Choroid plexus epithelial cell (primary cell): ENCODE results near the gene SLC36A2.
"Not testable (repeated sequence)": the region's sequence is repeated elsewhere in the genome, so short reads cannot be mapped to it uniquely, and the experiment has no call there.

Source experiments
- DNase-seq: peaks from one replicate; pipeline ENCODE4 v3.0.0-alpha.2; 2010; ENCODE audit warnings: low read depth
- H3K4me3 ChIP-seq: 2 replicates; pipeline ENCODE4 v1.5.1; 2011; ENCODE audit warnings: low read depth, mild to moderate bottlenecking, control low read depth, low read length, moderate library complexity
- TF ChIP-seq, protein P1 (sequence below): conservative IDR thresholded peaks from 2 replicates; pipeline ENCODE4 v1.5.1; 2011; ENCODE audit warnings: low read depth, mild to moderate bottlenecking, control low read depth, inconsistent platforms, low read length, moderate library complexity

The SLC36A2 gene

DNA sequence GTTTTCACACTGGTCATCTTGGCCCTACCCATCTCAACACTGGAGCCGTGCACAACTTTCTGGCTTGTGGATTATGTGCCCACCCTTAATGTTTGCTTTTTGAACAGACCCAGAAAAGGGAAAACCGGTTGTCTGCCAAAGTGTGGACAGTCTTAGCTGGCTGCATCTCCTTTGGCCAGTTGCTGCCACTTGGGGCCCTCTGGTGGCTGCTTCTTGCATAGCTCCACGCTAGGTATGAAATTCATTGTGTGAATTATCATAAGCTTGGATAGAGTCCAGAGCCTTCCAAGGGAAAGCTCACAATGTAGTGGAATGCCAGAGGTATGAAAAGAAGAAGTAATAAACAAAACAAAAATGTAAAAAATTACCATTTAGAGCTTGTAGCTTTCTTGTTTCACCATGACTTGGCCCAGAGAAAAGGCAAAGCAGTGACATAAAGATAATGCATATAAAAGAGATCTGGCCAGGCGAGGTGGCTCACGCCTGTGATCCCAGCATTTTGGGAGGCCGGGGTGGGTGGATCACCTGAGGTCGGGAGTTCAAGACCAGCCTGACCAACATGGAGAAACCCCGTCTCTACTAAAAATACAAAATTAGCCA is 31.3 kb downstream of the SLC36A2 start:
- DNase-seq, result peak; percentile 87
- H3K4me3 ChIP-seq, result no peak overlapping the region
- TF ChIP-seq, protein P1, sequence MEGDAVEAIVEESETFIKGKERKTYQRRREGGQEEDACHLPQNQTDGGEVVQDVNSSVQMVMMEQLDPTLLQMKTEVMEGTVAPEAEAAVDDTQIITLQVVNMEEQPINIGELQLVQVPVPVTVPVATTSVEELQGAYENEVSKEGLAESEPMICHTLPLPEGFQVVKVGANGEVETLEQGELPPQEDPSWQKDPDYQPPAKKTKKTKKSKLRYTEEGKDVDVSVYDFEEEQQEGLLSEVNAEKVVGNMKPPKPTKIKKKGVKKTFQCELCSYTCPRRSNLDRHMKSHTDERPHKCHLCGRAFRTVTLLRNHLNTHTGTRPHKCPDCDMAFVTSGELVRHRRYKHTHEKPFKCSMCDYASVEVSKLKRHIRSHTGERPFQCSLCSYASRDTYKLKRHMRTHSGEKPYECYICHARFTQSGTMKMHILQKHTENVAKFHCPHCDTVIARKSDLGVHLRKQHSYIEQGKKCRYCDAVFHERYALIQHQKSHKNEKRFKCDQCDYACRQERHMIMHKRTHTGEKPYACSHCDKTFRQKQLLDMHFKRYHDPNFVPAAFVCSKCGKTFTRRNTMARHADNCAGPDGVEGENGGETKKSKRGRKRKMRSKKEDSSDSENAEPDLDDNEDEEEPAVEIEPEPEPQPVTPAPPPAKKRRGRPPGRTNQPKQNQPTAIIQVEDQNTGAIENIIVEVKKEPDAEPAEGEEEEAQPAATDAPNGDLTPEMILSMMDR, result peak; percentile 98

DNA sequence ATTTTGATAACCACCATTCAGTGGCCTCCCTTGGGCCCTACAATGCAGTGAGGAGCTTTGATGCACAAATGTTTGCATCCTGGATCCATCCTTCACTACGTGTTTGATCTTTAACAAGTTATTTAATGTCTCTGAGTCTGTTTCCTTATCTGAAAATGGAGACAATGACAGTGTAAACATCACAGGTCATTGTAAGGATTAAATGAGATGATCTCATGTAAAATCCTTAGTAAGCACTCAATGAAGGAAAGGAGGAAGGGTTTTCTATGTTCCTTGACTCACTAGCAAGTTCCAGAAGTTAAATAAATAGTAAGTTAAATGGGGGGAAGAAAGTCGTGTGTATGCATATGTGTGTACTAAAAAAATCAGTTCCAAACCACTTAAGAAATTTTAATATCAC is 34.0 kb downstream of the SLC36A2 start:
- H3K4me3 ChIP-seq, result no peak overlapping the region
- TF ChIP-seq, protein P1, result no peak
- no peak for DNase-seq

DNA sequence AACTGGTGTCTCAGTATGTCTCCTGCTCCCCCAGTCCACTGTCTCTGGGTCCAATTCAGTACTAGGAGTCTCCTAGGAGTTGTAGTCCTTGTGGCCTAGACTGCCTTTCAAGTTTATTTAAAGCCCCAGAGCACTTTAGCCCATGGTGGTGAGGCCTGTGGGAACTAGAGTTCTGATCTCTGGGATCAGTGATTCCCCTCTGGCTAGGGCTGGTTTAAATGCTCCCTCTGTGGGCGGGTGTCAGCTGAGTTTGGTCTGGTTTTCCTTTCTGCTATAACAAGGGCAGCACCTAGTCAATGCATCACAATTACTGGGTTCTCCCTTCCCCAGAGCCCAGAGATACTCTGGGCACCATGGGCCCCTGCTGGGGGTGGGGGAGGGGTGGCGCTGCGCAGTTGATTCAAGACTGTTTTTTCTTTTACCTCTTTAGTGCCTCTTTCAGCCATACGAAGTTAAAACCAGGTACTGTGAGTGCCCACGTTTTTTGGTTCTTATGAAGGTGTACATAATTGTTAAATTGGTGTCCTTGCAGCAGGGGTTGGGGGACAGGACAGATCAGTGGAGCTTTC is 34.5 kb downstream of the SLC36A2 start:
- DNase-seq, result no peak
- TF ChIP-seq, protein P1, result no peak
- no peak overlapping the region for H3K4me3 ChIP-seq

DNA sequence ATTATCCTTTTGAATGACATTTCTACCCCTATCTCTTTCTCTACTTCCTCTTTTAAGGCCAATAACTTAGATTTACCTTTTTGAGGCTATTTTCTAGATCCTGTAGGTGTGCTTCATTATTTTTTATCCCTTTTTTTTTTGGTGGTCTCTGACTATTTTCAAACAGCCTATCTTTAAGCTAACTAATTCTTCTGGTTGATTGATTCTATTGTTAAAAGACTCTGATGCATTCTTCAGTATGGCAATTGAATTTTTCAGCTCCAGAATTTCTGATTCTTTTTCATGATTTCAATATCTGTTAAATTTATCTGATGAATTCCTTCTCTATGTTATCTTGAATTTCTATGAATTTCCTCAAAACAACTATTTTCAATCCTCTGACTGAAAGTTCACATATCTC is 36.4 kb downstream of the SLC36A2 start:
- DNase-seq, result no peak
- no peak overlapping the region for H3K4me3 ChIP-seq
- TF ChIP-seq, protein P1, result no peak

DNA sequence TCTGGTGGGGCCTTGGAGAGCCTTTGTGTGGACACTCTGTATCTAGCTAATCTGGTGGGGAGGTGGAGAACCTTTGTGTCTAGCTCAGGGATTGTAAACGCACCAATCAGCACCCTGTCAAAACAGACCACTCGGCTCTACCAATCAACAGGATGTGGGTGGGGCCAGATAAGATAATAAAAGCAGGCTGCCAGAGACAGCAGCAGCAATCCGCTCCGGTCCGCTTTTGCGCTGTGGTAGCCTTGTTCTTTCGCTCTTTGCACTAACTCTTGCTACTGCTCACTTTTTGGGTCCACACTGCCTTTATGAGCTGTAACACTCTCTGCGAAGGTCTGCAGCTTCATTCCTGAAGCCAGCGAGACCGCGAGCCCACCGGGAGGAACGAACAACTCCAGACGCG is 37.5 kb downstream of the SLC36A2 start:
- DNase-seq, result not testable (repeated sequence)

DNA sequence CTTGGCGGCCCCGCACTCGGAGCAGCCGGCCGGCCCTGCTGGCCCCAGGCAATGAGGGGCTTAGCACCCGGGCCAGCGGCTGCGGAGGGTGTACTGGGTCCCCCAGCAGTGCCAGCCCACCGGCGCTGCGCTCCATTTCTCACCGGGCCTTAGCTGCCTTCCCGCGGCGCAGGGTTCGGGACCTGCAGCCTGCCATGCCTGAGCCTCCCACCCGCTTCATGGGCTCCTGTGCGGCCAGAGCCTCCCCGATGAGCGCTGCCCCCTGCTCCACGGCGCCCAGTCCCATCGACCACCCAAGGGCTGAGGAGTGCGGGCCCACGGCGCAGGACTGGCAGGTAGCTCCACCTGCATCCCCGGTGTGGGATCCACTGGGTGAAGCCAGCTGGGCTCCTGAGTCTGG is 38.1 kb downstream of the SLC36A2 start:
- not testable (repeated sequence) for H3K4me3 ChIP-seq, DNase-seq

More for the DNA sequence above, 37.5 kb downstream of the SLC36A2 start:
- H3K4me3 ChIP-seq, result not testable (repeated sequence)

DNA sequence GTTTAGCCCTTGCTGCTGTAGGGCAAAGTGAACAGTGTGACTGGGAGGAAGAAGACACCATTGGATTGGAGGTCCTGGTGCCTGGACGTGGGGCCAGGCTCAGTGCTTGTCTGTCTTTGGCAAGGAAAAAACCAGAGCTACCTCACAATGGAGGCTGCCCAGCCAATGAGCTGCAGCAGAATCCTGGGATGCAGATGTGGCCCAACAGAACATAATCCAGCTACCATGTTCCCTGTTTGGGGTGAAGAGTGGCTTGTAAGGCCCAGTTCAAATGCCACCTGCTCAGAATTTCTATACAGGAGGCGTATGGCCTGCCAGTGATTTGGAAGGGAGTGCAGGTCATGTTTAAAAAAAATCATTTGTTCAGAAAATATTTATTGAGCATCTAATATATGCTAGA is 43.7 kb downstream of the SLC36A2 start, which contains the start of gene SLC36A3:
TSS of gene SLC36A3 (minus strand) at position 101 of the 400 bp plus-strand sequence. CDS start 412 bp downstream, outside the sequence.
- TF ChIP-seq, protein P1, result no peak
- DNase-seq, result no peak
- no peak within 1 kb of the TSS for H3K4me3 ChIP-seq
